A549 (cell line): ENCODE measurements around the gene RNASE1.
"Not testable (repeated sequence)": the region's sequence is repeated elsewhere in the genome, so short reads cannot be mapped to it uniquely, and the experiment has no call there.

Source experiments
- CEBPB ChIP-seq, 2 experiments: fragments of >200 bp in 1 of 2; sonication (Bioruptor Twin) in 1 of 2; formaldehyde crosslinking in 1 of 2; IDR thresholded peaks; 2 replicates each; pipeline ENCODE4 v1.6.1; 2012 to 2016
- JUN ChIP-seq, 2 experiments: fragments of >200 bp; sonication (Bioruptor Twin); formaldehyde crosslinking; IDR thresholded peaks; 2 replicates in 1 of 2; 3 replicates in 1 of 2; pipeline ENCODE4 v1.6.1; 2016 to 2017
- NR3C1 ChIP-seq: fragments of >200 bp; sonication (Bioruptor Twin); formaldehyde crosslinking; IDR thresholded peaks from 3 replicates; pipeline ENCODE4 v1.6.1; 2017
- POLR2A ChIP-seq: IDR thresholded peaks from 2 replicates; pipeline ENCODE4 v1.6.1; 2012; ENCODE audit warnings: mild to moderate bottlenecking, low read length
- POLR2AphosphoS2 ChIP-seq: conservative IDR thresholded peaks from 2 replicates; pipeline ENCODE4 v1.6.1; 2012; ENCODE audit warnings: low read length, improper control_type of control experiment, inconsistent platforms
- RAD21 ChIP-seq, 2 experiments: fragments of >200 bp in 1 of 2; sonication (Bioruptor Twin) in 1 of 2; formaldehyde crosslinking in 1 of 2; IDR thresholded peaks in 1 of 2; conservative IDR thresholded peaks in 1 of 2; 2 replicates in 1 of 2; 3 replicates in 1 of 2; pipeline ENCODE4 v1.6.1; 2012 to 2018; ENCODE audit warnings: inconsistent platforms in 1 of 2
- SREBF2 ChIP-seq: fragments of 450-650 bp; IDR thresholded peaks from 2 replicates; pipeline ENCODE4 v1.6.1; 2014; ENCODE audit warnings: mild to moderate bottlenecking, moderate library complexity
- TF ChIP-seq, protein P1 (sequence below): fragments of >200 bp; sonication (Bioruptor Twin); formaldehyde crosslinking; IDR thresholded peaks from 3 replicates; pipeline ENCODE4 v1.5.1; 2016
- TF ChIP-seq, protein P2 (sequence below): fragments of 200-600 bp; sonication (generic); IDR thresholded peaks from 2 replicates; pipeline ENCODE4 v1.6.1; 2016; ENCODE audit warnings: antibody characterized with exemption, mild to moderate bottlenecking, moderate library complexity
- TF ChIP-seq, protein P3 (sequence below): fragments of >200 bp; sonication (Bioruptor Twin); formaldehyde crosslinking; IDR thresholded peaks from 2 replicates; pipeline ENCODE4 v1.6.1; 2016
- TF ChIP-seq, protein P4 (sequence below): IDR thresholded peaks from 2 replicates; pipeline ENCODE4 v1.6.1; 2012; ENCODE audit warnings: low read depth, borderline replicate concordance

DNA sequence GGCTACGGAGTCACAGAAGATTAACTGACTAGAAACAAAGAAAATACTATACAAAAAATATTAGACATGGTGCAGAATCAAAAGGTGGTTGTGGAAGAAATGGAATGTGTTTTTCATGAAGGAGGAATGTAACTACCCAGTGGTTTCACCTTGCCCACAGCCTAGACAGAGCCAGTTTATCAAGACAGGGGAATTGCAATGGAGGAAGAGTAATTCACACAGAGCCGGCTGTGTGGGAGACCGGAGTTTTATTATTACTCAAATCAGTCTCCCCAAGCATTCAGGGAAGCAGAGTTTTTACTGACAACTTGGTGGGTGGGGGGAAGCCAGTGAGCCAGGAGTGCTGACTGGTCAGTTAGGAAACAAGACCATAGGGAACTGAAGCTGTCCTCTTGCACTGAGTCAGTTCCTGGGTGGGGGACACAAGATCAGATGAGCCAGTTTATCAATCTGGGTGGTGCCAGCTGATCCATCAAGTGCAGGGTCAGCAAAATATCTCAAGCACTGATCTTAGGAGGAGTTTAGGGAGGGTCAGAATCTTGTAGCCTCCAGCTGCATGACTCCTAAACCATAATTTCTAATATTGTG lies 19.0 kb upstream of the RNASE1 start:
- TF ChIP-seq, protein P1, sequence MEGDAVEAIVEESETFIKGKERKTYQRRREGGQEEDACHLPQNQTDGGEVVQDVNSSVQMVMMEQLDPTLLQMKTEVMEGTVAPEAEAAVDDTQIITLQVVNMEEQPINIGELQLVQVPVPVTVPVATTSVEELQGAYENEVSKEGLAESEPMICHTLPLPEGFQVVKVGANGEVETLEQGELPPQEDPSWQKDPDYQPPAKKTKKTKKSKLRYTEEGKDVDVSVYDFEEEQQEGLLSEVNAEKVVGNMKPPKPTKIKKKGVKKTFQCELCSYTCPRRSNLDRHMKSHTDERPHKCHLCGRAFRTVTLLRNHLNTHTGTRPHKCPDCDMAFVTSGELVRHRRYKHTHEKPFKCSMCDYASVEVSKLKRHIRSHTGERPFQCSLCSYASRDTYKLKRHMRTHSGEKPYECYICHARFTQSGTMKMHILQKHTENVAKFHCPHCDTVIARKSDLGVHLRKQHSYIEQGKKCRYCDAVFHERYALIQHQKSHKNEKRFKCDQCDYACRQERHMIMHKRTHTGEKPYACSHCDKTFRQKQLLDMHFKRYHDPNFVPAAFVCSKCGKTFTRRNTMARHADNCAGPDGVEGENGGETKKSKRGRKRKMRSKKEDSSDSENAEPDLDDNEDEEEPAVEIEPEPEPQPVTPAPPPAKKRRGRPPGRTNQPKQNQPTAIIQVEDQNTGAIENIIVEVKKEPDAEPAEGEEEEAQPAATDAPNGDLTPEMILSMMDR: not testable (repeated sequence)
- TF ChIP-seq, protein P2, sequence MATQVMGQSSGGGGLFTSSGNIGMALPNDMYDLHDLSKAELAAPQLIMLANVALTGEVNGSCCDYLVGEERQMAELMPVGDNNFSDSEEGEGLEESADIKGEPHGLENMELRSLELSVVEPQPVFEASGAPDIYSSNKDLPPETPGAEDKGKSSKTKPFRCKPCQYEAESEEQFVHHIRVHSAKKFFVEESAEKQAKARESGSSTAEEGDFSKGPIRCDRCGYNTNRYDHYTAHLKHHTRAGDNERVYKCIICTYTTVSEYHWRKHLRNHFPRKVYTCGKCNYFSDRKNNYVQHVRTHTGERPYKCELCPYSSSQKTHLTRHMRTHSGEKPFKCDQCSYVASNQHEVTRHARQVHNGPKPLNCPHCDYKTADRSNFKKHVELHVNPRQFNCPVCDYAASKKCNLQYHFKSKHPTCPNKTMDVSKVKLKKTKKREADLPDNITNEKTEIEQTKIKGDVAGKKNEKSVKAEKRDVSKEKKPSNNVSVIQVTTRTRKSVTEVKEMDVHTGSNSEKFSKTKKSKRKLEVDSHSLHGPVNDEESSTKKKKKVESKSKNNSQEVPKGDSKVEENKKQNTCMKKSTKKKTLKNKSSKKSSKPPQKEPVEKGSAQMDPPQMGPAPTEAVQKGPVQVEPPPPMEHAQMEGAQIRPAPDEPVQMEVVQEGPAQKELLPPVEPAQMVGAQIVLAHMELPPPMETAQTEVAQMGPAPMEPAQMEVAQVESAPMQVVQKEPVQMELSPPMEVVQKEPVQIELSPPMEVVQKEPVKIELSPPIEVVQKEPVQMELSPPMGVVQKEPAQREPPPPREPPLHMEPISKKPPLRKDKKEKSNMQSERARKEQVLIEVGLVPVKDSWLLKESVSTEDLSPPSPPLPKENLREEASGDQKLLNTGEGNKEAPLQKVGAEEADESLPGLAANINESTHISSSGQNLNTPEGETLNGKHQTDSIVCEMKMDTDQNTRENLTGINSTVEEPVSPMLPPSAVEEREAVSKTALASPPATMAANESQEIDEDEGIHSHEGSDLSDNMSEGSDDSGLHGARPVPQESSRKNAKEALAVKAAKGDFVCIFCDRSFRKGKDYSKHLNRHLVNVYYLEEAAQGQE: not testable (repeated sequence)
- TF ChIP-seq POLR2A; RAD21 (conservative IDR thresholded peaks at IDR 0.05 in 1 of 2, IDR thresholded peaks at IDR 0.05 in 1 of 2); NR3C1; CEBPB (IDR thresholded peaks at IDR 0.05); SREBF2; POLR2AphosphoS2; JUN (IDR thresholded peaks at IDR 0.05): not testable (repeated sequence)
- TF ChIP-seq, protein P3, sequence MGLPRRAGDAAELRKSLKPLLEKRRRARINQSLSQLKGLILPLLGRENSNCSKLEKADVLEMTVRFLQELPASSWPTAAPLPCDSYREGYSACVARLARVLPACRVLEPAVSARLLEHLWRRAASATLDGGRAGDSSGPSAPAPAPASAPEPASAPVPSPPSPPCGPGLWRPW: not testable (repeated sequence)
- TF ChIP-seq, protein P4, sequence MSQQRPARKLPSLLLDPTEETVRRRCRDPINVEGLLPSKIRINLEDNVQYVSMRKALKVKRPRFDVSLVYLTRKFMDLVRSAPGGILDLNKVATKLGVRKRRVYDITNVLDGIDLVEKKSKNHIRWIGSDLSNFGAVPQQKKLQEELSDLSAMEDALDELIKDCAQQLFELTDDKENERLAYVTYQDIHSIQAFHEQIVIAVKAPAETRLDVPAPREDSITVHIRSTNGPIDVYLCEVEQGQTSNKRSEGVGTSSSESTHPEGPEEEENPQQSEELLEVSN: not testable (repeated sequence)
